Measurements from ENCODE around the gene CDH8.
"Not testable (repeated sequence)": the region's sequence is repeated elsewhere in the genome, so short reads cannot be mapped to it uniquely, and the experiment has no call there.

The CDH8 gene

DNA sequence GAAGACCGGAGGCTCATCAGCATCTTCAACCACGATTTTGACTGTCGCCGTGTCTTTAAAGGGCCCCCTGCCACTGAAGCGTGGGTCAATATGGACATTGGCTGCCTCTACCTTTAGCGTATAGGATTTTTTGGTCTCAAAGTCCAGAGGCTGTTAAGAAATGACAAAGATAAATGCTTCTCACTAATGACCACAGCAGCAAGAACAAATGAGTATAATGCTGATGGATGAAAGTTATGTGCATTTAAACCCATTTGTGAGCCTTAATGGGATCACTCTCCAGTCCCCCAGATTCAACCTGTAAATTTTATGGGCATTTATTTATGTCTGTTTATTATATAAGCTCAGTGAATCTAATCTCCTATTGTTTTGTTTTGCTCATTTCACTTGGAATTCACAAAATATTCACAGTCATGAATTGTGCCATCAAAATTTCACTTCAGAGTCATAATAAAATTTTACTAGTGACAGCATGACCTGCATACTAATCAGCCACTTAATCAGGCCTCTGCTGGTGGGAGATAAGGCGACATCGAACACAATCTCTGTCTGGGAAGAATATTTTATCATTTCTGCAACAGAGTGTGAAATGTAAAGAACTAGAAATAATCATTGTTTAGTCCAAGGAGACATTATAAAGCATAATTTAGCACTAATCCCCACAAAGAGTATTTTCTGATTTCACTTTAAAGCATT is 218.5 kb downstream of the CDH8 start:
- Mint-ChIP-seq H3K4me1 (no peaks in the 10 kb centered on the region), H3K4me3 (no peak overlapping the region), H3K27me3 (no peaks in the 10 kb centered on the region), H3K9me3 (no peaks in the 10 kb centered on the region), H3K36me3 (no peaks in the 10 kb centered on the region), H3K27ac (no peak overlapping the region)
- no peak for ATAC-seq

- Mint-ChIP-seq H3K4me1 (no peaks in the 10 kb centered on the region), H3K36me3 (no peaks in the 10 kb centered on the region), H3K27me3 (no peaks in the 10 kb centered on the region), H3K27ac (no peak overlapping the region), H3K9me3 (no peaks in the 10 kb centered on the region), H3K4me3 (no peak overlapping the region)
- no peak for ATAC-seq
These were observed 221.4 kb downstream of the CDH8 start for GRCh38 chr16:61814726-61815347.

DNA sequence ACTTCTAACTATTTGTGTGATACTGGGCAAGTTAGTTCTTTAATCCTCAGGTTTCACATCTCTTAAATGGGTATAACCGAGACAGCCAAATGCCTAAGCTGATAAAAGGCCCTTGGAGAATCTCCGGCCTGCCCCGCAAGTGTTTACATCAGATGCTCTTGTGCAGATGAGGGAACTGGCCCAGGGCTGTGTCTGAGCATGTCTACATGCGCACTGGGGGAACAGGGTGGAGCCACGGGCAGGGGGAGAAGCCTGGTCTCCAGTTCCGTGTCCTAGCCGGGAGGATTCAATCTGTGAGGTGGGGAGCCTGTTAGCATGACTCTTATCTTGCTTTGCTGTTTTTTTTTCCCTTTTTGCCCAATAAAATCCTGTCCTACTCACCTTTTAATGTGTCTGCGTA is 222.9 kb downstream of the CDH8 start:
- Mint-ChIP-seq H3K27ac (no peak overlapping the region), H3K4me1 (no peaks in the 10 kb centered on the region), H3K27me3 (no peaks in the 10 kb centered on the region), H3K36me3 (no peaks in the 10 kb centered on the region), H3K4me3 (no peak overlapping the region), H3K9me3 (no peaks in the 10 kb centered on the region)
- no peak for ATAC-seq

GRCh38 chr16:61812251-61812650 is 224.0 kb downstream of the CDH8 start:
- Mint-ChIP-seq H3K4me1 (no peaks in the 10 kb centered on the region), H3K36me3 (no peaks in the 10 kb centered on the region), H3K27ac (no peak overlapping the region), H3K27me3 (no peaks in the 10 kb centered on the region), H3K9me3 (no peaks in the 10 kb centered on the region), H3K4me3 (no peak overlapping the region)
- ATAC-seq, result no peak

DNA sequence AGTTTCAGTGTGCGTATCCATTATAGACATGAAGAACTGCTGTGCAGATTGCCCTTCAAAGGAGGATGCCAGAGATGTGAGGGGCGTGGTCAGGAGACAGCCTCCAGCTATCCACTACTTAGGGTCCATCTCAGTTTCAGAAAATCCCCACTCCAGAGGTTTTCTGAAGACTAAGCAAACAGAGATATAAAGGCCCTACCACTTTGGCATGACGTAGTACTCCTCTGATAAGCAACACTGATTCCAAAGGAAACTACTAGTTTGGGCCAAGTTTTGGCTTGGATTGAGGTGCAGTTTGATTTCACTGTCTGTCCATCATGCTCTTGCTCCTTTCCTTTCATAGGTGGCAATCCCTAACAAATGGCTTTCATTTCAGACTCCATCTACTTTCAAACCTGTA is 228.7 kb downstream of the CDH8 start:
- Mint-ChIP-seq H3K27me3 (no peaks in the 10 kb centered on the region), H3K9me3 (no peaks in the 10 kb centered on the region), H3K36me3 (no peaks in the 10 kb centered on the region), H3K27ac (no peak overlapping the region), H3K4me1 (no peaks in the 10 kb centered on the region), H3K4me3 (no peak overlapping the region)
- no peak for ATAC-seq

DNA sequence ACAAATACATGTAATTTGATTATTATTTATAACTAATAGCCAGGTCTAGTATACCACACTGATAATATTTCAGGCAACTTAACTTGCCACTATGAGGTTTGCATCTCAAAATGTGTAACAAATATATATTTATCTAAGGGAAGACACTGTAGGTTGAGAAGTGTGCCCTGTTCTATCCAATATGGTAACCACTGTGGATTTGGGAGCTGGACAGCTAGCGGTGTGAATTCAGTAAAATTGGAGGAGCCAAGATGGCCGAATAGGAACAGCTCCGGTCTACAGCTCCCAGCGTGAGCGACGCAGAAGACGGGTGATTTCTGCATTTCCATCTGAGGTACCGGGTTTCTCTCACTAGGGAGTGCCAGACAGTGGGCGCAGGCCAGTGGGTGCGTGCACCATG is 235.0 kb downstream of the CDH8 start:
- H3K4me1 Mint-ChIP-seq, H3K27ac Mint-ChIP-seq, H3K4me3 Mint-ChIP-seq, ATAC-seq, H3K36me3 Mint-ChIP-seq, H3K9me3 Mint-ChIP-seq, H3K27me3 Mint-ChIP-seq: not testable (repeated sequence)

GRCh38 chr16:61798741-61799140 is 237.5 kb downstream of the CDH8 start:
- Mint-ChIP-seq H3K4me3 (no peak overlapping the region), H3K27ac (no peak overlapping the region), H3K36me3 (no peaks in the 10 kb centered on the region), H3K27me3 (no peaks in the 10 kb centered on the region), H3K4me1 (no peaks in the 10 kb centered on the region), H3K9me3 (peaks cover 4% of the 10 kb centered on the region)
- ATAC-seq, result no peak

DNA sequence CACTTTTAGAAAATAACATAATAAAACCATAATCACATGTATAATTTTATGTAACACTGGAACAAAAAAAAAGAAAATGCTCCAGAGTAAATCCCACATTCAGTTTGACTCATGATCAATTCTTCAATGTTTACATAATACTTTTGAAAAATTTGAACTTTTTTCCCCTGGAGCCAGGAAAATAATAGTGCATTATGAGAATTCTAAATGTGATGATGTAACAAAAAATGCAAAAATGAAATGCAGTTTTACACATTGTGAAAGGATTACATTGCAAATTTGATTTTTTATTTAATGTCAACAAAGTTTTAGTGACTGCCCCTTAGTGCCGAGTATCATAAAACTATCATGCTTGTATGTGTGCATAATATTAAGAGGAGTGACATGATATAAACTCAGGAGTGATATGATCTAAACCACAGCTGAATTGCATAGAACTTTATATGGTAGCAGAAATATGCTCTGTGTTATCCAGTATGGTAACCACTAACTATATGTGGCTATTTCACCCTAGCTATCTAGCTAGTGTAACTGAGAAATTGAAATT is 238.2 kb downstream of the CDH8 start:
- Mint-ChIP-seq H3K4me3 (no peak overlapping the region), H3K36me3 (no peaks in the 10 kb centered on the region), H3K9me3 (peaks cover 4% of the 10 kb centered on the region), H3K27me3 (no peaks in the 10 kb centered on the region), H3K27ac (no peak overlapping the region), H3K4me1 (no peaks in the 10 kb centered on the region)
- ATAC-seq, result no peak

- Mint-ChIP-seq H3K4me1 (no peaks in the 10 kb centered on the region), H3K27me3 (no peaks in the 10 kb centered on the region), H3K27ac (no peak overlapping the region), H3K9me3 (peaks cover 4% of the 10 kb centered on the region), H3K36me3 (no peaks in the 10 kb centered on the region), H3K4me3 (no peak overlapping the region)
- no peak for ATAC-seq
These were observed 238.9 kb downstream of the CDH8 start for GRCh38 chr16:61797296-61797795.

DNA sequence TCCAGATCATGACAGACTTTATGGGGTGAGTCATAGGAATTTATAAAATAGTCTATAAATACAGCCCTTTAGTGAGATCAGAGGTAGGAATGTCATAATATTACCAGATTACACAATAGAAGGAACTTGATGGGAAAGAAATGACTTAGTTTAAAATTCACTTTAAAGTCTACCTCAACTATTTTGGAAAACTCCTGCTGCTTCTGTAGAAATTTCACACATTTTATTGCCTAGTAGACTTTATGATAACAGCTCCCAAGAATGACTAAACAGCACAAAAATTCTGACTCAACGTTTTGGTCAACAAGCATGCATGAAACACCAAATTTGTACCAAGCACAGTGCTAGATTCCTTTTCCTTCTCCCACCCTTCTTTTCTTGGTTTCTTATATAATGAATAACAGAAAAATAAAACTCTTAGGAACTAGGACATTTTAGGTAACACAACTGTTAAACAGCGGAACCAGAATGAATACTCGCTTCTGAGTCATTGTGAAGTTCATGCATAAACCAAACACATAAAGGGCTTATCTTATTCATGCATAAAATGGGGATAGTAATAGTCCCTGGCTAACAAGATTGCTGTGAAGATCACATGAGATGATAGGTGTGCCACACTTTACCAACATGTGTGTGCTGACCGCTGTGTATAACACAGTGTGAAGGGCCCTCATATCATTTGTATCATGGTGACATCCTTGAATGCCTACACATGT is 243.9 kb downstream of the CDH8 start:
- Mint-ChIP-seq H3K27ac (no peak overlapping the region), H3K27me3 (no peaks in the 10 kb centered on the region), H3K36me3 (no peaks in the 10 kb centered on the region), H3K9me3 (peaks cover 2% of the 10 kb centered on the region), H3K4me1 (no peaks in the 10 kb centered on the region), H3K4me3 (no peak overlapping the region)
- no peak for ATAC-seq

GRCh38 chr16:61791464-61791863 is 244.8 kb downstream of the CDH8 start:
- no peaks in the 10 kb centered on the region for H3K27me3 Mint-ChIP-seq
- no peak for ATAC-seq
- no peaks in the 10 kb centered on the region for H3K36me3 Mint-ChIP-seq
- H3K4me1 Mint-ChIP-seq, result no peaks in the 10 kb centered on the region
- H3K27ac Mint-ChIP-seq, result no peak overlapping the region
- H3K9me3 Mint-ChIP-seq, result peaks cover 2% of the 10 kb centered on the region
- no peak overlapping the region for H3K4me3 Mint-ChIP-seq

DNA sequence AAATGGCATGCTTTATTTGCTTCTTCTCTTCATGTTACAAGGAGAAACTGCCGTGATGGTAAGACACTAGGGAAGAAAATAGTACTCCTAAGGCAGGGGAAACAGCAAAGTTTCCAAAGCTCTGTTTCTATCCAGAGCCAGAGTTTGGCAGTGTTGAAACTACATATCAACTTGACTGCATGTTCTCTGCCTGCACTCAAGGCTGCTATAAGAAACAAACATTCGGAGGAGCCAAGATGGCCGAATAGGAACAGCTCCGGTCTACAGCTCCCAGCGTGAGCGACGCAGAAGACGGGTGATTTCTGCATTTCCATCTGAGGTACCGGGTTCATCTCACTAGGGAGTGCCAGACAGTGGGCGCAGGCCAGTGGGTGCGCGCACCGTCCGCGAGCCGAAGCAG is 254.4 kb downstream of the CDH8 start:
- H3K4me3 Mint-ChIP-seq, ATAC-seq, H3K9me3 Mint-ChIP-seq, H3K4me1 Mint-ChIP-seq, H3K27me3 Mint-ChIP-seq, H3K27ac Mint-ChIP-seq, H3K36me3 Mint-ChIP-seq: not testable (repeated sequence)

- Mint-ChIP-seq H3K27me3 (no peaks in the 10 kb centered on the region), H3K27ac (no peak overlapping the region), H3K4me3 (no peak overlapping the region), H3K36me3 (no peaks in the 10 kb centered on the region), H3K9me3 (no peaks in the 10 kb centered on the region), H3K4me1 (no peaks in the 10 kb centered on the region)
- ATAC-seq, result no peak
These were observed 256.1 kb downstream of the CDH8 start for GRCh38 chr16:61780161-61780560.

GRCh38 chr16:61770301-61770700 is 265.9 kb downstream of the CDH8 start:
- no peak for ATAC-seq
- no peaks in the 10 kb centered on the region for H3K4me1 Mint-ChIP-seq
- no peak overlapping the region for H3K27ac Mint-ChIP-seq
- no peaks in the 10 kb centered on the region for H3K27me3 Mint-ChIP-seq
- no peak overlapping the region for H3K4me3 Mint-ChIP-seq
- no peaks in the 10 kb centered on the region for H3K36me3 Mint-ChIP-seq
- H3K9me3 Mint-ChIP-seq, result peaks cover 2% of the 10 kb centered on the region

DNA sequence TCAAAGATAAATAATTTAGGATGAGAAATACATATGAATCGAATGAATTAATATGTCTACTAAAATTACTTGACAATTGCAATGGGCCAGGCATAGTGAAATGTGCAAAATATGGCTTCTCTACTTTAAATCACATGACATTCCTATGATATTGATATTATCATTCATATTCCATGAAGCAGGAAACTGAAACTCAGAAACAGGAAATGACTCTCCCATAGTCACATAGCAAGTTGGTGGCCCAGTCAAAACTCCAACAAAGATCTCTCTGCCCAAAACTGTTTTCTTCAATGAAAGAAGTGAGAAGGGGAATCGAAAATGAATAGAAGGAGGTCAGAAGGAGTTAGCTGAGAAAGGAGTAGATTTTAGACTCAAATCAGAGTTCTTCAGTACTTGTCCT is 272.2 kb downstream of the CDH8 start:
- no peak for ATAC-seq
- H3K4me1 Mint-ChIP-seq, result no peaks in the 10 kb centered on the region
- H3K27me3 Mint-ChIP-seq, result no peaks in the 10 kb centered on the region
- no peak overlapping the region for H3K4me3 Mint-ChIP-seq
- no peak overlapping the region for H3K27ac Mint-ChIP-seq
- no peaks in the 10 kb centered on the region for H3K36me3 Mint-ChIP-seq
- H3K9me3 Mint-ChIP-seq, result peaks cover 10% of the 10 kb centered on the region

DNA sequence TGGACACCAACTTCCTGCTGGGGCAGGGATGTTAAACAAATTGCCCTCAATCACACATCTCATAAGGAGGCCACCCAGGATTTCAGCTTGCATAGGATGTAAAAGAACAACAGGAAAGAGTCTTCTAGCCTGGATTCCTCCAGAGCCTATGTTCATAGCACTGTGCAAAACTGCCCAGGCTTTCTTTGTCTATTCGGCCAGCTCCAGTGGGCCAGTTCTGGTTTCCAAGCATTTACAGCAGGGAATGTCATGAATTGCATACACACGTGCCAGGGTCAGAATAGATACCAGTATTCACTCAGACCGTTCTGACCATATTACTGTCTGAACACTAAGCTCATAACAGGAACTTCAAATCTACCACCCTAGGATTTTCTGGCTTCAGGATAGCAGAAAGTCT is 273.2 kb downstream of the CDH8 start:
- no peak overlapping the region for H3K4me3 Mint-ChIP-seq
- peaks cover 8% of the 10 kb centered on the region for H3K9me3 Mint-ChIP-seq
- H3K27me3 Mint-ChIP-seq, result no peaks in the 10 kb centered on the region
- no peaks in the 10 kb centered on the region for H3K36me3 Mint-ChIP-seq
- H3K4me1 Mint-ChIP-seq, result no peaks in the 10 kb centered on the region
- no peak overlapping the region for H3K27ac Mint-ChIP-seq
- no peak for ATAC-seq
